HepG2 (cell line): ENCODE data around the gene SLC23A2. TPM values are rescaled to one million over a fixed set of nuclear protein-coding genes. Genes with fewer than 3 reads are reported as not detected.

Experiments used
- KAT7 ChIP-seq: IDR thresholded peaks from 2 replicates; pipeline ENCODE4 v1.6.1; 2018; ENCODE audit warnings: borderline replicate concordance, missing compliant biosample characterization
- PRMT3 ChIP-seq: sonication (generic); formaldehyde crosslinking; IDR thresholded peaks from 2 replicates; pipeline ENCODE4 v1.8.1; 2022; ENCODE audit warnings: low read depth, mild to moderate bottlenecking, moderate library complexity, missing genetic modification reagents, borderline replicate concordance
- THYN1 ChIP-seq: sonication (generic); formaldehyde crosslinking; IDR thresholded peaks from 2 replicates; pipeline ENCODE4 v1.8.1; 2023; ENCODE audit warnings: low read depth, mild to moderate bottlenecking, moderate library complexity, missing genetic modification reagents, borderline replicate concordance
- ZC3H13 ChIP-seq: sonication (generic); formaldehyde crosslinking; IDR thresholded peaks from 2 replicates; pipeline ENCODE4 v1.8.1; 2023; ENCODE audit warnings: mild to moderate bottlenecking, missing genetic modification reagents, moderate library complexity
- ZFP37 ChIP-seq: sonication (generic); formaldehyde crosslinking; IDR thresholded peaks from 2 replicates; pipeline ENCODE4 v1.4.0; 2020; ENCODE audit warnings: missing genetic modification reagents, borderline replicate concordance
- ZNF337 ChIP-seq: sonication (generic); formaldehyde crosslinking; IDR thresholded peaks from 2 replicates; pipeline ENCODE4 v1.5.1; 2020; ENCODE audit warnings: missing genetic modification reagents, low read depth, mild to moderate bottlenecking, borderline replicate concordance
- ZNF616 ChIP-seq: sonication (generic); formaldehyde crosslinking; IDR thresholded peaks from 2 replicates; pipeline ENCODE4 v1.5.0; 2020; ENCODE audit warnings: low read depth, mild to moderate bottlenecking, missing genetic modification reagents
- polyA plus RNA-seq, 8 experiments: library from polyadenylated mRNA; depleted of rRNA in 3 of 8; stranded (reverse) in 7 of 8; unstranded in 1 of 8; fragments of >200 nt; fragmentation: Illumina TruSeq in 4 of 8; extraction: Trizol in 4 of 8; gene quantifications; 2 replicates each; pipeline versions ENCODE4 v1.2.1 to v1.2.3, GENCODE V29; 2011 to 2016; ENCODE audit warnings: low read depth in 4 of 8, missing spikeins in 1 of 8, mixed read lengths in 1 of 8; ENCODE audit not compliant: insufficient read depth in 1 of 8
- total RNA-seq, 5 experiments: library from RNA; depleted of rRNA; stranded (reverse); fragments of >200 nt; fragmentation: Illumina TruSeq; extraction: Trizol; gene quantifications; 2 replicates each; pipeline ENCODE4 v1.2.3, GENCODE V29; 2016; ENCODE audit warnings: low read depth in 1 of 5
- TF ChIP-seq, protein P1 (sequence below): sonication (generic); formaldehyde crosslinking; IDR thresholded peaks from 2 replicates; pipeline ENCODE4 v1.8.1; 2023; ENCODE audit warnings: mild to moderate bottlenecking, moderate library complexity, missing genetic modification reagents
- TF ChIP-seq, protein P2 (sequence below): sonication (generic); formaldehyde crosslinking; IDR thresholded peaks from 2 replicates; pipeline ENCODE4 v1.4.0; 2020; ENCODE audit warnings: missing genetic modification reagents
- TF ChIP-seq, protein P3 (sequence below): sonication (generic); formaldehyde crosslinking; IDR thresholded peaks from 2 replicates; pipeline ENCODE4 v1.8.1; 2023; ENCODE audit warnings: missing genetic modification reagents, inconsistent platforms, borderline replicate concordance
- TF ChIP-seq, protein P4 (sequence below): sonication (generic); formaldehyde crosslinking; IDR thresholded peaks from 2 replicates; pipeline ENCODE4 v1.9.0; 2021; ENCODE audit warnings: mild to moderate bottlenecking, missing genetic modification reagents
- TF ChIP-seq, protein P5 (sequence below): sonication (generic); formaldehyde crosslinking; IDR thresholded peaks from 2 replicates; pipeline ENCODE4 v1.8.1; 2023; ENCODE audit warnings: mild to moderate bottlenecking, missing genetic modification reagents

SLC23A2 gene
- total and polyA plus RNA-seq, 2 of the 13 experiments (the other 11 are each of a cell fraction or from before 2014, with no cell fraction given), result 42.2 to 51.2 TPM

DNA sequence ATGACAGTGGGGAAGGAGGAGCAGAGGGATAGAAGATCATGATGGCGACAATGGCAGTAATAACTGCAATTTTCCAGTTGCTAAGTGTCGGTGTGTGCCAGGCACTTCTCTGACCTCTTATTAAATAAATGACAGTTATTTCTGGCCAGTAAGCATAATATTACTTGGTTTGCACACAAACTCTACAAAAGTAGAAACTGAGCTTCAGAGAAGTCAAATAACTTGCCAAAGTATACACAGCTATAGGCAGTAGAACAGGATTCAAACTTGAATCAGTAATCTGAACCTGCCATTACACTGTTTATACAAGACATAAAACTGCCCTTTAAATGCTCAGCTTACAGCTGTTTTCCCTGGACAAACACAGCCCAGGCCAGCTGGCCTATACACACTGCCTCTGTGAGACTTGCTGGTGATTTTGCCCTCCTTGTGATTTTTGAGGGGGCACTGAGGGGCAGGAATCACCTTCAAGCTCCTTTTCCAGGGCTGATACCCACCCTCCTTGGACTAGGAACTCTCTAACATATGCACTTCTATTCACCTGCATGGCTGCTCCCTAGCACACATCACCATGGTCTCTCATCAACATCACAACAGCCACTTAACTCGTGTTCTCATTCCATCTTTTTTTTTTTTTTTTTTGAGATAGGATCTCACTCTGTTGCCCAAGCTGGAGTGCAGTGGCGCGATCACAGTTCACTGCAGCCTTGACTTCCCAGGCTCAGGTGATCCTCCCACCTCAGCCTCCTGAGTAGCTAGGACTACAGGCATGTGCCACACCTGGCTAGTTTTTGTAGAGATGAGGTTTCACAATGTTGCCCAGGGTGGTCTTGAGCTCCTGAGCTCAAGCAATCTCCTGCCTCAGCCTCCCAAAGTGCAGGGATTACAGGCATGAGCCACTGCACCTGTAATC is 63.6 kb downstream of the SLC23A2 start (continued):
- TF ChIP-seq, protein P1, sequence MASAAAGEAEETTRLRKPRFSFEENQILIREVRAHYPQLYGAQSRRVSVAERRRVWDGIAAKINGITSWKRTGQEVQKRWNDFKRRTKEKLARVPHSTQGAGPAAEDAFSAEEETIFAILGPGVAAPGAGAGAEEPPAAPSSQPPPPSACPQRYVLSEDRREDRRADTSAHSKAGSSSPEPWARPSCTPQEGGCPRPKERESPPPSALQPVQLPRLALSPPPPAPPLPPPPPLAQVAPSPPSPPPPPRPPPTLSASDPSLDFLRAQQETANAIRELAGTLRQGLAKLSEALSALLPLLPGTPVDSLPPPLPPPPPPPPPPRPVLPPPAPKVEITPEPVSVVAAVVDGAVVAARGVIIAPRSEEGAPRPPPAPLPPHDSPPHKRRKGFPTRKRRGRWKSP, result no peak
- TF ChIP-seq KAT7 (CRISPR knock-in tag), result no peak
- TF ChIP-seq PRMT3, result no peak
- peak; percentile 78; the same call in 1 of the 2 replicates for TF ChIP-seq ZNF337 (CRISPR knock-in tag)
- no peak for TF ChIP-seq ZNF616 (CRISPR knock-in tag)
- no peak for TF ChIP-seq ZC3H13 (CRISPR knock-in tag)
- no peak for TF ChIP-seq THYN1 (CRISPR knock-in tag)
- TF ChIP-seq, protein P2, sequence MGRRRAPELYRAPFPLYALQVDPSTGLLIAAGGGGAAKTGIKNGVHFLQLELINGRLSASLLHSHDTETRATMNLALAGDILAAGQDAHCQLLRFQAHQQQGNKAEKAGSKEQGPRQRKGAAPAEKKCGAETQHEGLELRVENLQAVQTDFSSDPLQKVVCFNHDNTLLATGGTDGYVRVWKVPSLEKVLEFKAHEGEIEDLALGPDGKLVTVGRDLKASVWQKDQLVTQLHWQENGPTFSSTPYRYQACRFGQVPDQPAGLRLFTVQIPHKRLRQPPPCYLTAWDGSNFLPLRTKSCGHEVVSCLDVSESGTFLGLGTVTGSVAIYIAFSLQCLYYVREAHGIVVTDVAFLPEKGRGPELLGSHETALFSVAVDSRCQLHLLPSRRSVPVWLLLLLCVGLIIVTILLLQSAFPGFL, result no peak
- TF ChIP-seq, protein P3, sequence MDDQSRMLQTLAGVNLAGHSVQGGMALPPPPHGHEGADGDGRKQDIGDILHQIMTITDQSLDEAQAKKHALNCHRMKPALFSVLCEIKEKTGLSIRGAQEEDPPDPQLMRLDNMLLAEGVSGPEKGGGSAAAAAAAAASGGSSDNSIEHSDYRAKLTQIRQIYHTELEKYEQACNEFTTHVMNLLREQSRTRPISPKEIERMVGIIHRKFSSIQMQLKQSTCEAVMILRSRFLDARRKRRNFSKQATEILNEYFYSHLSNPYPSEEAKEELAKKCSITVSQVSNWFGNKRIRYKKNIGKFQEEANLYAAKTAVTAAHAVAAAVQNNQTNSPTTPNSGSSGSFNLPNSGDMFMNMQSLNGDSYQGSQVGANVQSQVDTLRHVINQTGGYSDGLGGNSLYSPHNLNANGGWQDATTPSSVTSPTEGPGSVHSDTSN, result no peak
- no peak for TF ChIP-seq ZFP37 (CRISPR knock-in tag)
- TF ChIP-seq, protein P4, sequence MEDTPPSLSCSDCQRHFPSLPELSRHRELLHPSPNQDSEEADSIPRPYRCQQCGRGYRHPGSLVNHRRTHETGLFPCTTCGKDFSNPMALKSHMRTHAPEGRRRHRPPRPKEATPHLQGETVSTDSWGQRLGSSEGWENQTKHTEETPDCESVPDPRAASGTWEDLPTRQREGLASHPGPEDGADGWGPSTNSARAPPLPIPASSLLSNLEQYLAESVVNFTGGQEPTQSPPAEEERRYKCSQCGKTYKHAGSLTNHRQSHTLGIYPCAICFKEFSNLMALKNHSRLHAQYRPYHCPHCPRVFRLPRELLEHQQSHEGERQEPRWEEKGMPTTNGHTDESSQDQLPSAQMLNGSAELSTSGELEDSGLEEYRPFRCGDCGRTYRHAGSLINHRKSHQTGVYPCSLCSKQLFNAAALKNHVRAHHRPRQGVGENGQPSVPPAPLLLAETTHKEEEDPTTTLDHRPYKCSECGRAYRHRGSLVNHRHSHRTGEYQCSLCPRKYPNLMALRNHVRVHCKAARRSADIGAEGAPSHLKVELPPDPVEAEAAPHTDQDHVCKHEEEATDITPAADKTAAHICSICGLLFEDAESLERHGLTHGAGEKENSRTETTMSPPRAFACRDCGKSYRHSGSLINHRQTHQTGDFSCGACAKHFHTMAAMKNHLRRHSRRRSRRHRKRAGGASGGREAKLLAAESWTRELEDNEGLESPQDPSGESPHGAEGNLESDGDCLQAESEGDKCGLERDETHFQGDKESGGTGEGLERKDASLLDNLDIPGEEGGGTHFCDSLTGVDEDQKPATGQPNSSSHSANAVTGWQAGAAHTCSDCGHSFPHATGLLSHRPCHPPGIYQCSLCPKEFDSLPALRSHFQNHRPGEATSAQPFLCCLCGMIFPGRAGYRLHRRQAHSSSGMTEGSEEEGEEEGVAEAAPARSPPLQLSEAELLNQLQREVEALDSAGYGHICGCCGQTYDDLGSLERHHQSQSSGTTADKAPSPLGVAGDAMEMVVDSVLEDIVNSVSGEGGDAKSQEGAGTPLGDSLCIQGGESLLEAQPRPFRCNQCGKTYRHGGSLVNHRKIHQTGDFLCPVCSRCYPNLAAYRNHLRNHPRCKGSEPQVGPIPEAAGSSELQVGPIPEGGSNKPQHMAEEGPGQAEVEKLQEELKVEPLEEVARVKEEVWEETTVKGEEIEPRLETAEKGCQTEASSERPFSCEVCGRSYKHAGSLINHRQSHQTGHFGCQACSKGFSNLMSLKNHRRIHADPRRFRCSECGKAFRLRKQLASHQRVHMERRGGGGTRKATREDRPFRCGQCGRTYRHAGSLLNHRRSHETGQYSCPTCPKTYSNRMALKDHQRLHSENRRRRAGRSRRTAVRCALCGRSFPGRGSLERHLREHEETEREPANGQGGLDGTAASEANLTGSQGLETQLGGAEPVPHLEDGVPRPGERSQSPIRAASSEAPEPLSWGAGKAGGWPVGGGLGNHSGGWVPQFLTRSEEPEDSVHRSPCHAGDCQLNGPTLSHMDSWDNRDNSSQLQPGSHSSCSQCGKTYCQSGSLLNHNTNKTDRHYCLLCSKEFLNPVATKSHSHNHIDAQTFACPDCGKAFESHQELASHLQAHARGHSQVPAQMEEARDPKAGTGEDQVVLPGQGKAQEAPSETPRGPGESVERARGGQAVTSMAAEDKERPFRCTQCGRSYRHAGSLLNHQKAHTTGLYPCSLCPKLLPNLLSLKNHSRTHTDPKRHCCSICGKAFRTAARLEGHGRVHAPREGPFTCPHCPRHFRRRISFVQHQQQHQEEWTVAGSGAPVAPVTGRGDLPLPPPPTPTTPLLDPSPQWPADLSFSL (CRISPR knock-in tag), result no peak; the same call in 1 of the 2 replicates
- TF ChIP-seq, protein P5, sequence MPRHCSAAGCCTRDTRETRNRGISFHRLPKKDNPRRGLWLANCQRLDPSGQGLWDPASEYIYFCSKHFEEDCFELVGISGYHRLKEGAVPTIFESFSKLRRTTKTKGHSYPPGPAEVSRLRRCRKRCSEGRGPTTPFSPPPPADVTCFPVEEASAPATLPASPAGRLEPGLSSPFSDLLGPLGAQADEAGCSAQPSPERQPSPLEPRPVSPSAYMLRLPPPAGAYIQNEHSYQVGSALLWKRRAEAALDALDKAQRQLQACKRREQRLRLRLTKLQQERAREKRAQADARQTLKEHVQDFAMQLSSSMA (CRISPR knock-in tag), result 0 out of 2 replicates have a peak, but pooled peaks have one; percentile 52
